Bronchial epithelial cell (primary cell): Measurements from ENCODE around the gene BOK. TPM values are rescaled to one million over a fixed set of nuclear protein-coding genes. Genes with fewer than 3 reads are reported as not detected.

Source experiments
- DNase-seq: peaks from one replicate; pipeline ENCODE4 v3.0.0-alpha.2; 2010; ENCODE audit warnings: low read depth
- FAIRE-seq: peaks from 2 replicates; lab custom pipeline; 2011; peaks lifted over from hg19 to GRCh38; lab: Jason Lieb, UNC
- H3K27me3 ChIP-seq: 2 replicates; pipeline ENCODE4 v1.5.1; 2011; ENCODE audit warnings: low read length; ENCODE audit not compliant: control insufficient read depth, insufficient read depth
- H3K36me3 ChIP-seq: 2 replicates; pipeline ENCODE4 v1.5.1; 2011; ENCODE audit warnings: low read length; ENCODE audit not compliant: control insufficient read depth, insufficient read depth
- H3K4me3 ChIP-seq: 2 replicates; pipeline ENCODE4 v1.5.1; 2011; ENCODE audit warnings: mild to moderate bottlenecking, low read depth, low read length, control low read depth
- total RNA-seq: library from RNA; depleted of rRNA; stranded (reverse); fragments of >200 nt; gene quantifications from 2 replicates; pipeline ENCODE4 v1.2.1, GENCODE V29; 2014
- TF ChIP-seq, protein P1 (sequence below): IDR thresholded peaks from 2 replicates; pipeline ENCODE4 v1.5.1; 2011; ENCODE audit warnings: mild to moderate bottlenecking, moderate library complexity, low read length, control low read depth, inconsistent platforms; ENCODE audit not compliant: insufficient read depth, severe bottlenecking

Gene BOK, protein sequence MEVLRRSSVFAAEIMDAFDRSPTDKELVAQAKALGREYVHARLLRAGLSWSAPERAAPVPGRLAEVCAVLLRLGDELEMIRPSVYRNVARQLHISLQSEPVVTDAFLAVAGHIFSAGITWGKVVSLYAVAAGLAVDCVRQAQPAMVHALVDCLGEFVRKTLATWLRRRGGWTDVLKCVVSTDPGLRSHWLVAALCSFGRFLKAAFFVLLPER
- total RNA-seq: 18.4 and 19.5 TPM in 2 replicates

DNA sequence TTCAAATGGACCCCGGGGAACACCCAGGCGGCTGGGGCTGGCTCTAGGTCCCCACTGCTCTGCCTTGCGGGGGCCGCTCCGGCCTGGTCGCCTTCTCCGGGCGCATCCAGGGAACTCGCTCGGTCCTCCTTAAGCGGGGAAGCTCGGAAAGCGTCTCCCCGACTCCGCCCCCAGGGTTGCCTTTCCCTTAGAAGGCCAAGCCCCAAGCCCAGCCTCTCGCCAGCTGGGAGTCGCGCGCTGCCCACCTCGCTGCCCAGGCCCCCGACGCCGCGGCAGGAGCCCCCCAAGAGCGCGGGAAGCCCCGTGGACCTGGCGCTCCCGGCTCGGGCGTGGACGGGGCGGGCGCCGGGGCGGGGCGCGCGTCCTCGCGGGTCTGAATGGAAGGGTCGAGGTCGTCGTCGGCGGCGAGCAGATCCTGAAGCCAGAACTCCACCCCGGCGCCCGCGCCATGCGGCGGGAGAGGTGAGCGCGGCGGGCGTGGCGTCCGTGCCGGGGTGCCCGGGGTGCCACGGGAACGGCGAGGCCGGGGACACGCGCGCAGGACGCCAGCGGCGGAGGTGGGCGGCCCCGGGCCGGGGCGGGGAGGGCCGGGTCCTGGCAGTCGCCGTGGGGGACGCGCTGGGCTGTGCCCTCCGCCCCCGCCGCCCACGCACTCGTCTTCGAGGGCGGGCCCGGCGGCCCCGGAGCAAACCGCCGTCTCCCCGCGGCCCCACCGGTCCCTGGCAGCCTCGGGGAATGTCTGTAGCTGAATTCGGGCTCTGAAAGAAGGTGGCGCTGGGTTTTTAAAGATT is at the start of gene BOK:
Gene BOK (plus strand): TSS at position 214 of the 791 bp plus-strand sequence. CDS start 739 bp downstream, outside the sequence.
- Histone ChIP-seq H3K27me3 (no peaks in the 10 kb centered on the region), H3K4me3 (peak within 1 kb of the TSS; percentile 64), H3K36me3 (peaks cover 15% of the 10 kb centered on the region)
- TF ChIP-seq, protein P1, sequence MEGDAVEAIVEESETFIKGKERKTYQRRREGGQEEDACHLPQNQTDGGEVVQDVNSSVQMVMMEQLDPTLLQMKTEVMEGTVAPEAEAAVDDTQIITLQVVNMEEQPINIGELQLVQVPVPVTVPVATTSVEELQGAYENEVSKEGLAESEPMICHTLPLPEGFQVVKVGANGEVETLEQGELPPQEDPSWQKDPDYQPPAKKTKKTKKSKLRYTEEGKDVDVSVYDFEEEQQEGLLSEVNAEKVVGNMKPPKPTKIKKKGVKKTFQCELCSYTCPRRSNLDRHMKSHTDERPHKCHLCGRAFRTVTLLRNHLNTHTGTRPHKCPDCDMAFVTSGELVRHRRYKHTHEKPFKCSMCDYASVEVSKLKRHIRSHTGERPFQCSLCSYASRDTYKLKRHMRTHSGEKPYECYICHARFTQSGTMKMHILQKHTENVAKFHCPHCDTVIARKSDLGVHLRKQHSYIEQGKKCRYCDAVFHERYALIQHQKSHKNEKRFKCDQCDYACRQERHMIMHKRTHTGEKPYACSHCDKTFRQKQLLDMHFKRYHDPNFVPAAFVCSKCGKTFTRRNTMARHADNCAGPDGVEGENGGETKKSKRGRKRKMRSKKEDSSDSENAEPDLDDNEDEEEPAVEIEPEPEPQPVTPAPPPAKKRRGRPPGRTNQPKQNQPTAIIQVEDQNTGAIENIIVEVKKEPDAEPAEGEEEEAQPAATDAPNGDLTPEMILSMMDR: no peak
- no peak for FAIRE-seq
- DNase-seq: peak; percentile 61

DNA sequence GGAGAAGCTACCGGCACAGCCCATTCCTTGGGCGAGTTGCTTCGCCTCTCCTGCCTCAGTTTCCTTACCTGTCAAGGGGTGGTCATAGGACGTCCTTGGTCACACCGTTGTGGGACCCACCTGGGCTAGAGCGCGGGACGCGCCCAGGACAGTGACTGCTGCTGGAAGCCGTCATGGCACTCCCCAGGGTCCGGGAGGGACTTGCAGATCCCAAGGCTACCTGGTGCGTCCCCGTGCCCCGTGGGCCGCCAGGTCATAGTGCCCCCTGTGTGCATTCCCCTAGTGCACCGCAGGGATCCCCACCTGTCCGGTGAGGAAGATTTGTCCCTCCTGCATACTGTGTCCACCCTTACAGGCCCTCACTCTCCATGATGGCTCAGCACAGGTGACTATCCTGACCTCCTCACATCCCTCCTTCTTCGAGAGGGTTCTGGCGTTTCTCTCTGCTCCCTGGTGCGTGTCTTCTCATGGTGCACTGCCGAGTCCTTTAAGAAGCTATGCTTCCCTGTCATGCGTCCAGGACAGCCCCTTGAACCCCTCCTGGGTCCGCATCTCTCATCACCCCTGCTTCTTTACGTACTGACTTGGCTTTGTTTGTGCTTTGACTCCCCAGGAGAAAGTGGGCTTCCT is 49.3 kb upstream of the BOK start:
- no peak for FAIRE-seq
- no peak for DNase-seq

DNA sequence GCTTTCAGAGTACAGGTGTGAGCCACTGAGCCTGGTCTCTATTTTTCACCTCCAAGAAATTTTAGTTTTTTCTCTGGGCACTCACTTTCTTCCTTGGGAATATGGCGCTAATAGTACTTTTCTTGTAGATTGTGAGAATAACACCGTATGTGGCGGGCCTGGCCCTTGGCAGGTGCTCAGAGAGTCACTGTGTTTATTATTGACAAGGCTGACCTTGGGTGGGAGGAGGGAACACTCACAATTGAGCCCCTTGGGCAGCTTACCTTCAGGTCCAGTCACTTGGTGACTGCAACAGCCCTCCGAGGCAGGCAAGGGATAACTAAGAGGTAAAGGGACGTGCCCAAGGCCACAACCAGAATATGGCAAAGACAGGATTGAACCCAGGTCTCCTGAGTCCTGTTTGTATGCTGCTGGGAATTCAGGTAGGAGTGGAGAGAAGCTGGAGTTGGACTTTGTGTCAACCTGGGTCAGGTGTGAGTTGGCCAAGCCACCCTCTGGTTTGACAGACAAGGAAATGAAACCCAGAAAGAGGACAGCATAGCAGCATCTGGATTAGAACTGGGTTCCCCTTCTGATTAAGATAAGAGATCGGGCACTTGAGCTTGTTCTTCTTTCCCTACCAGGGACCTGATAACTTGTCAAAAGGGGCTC is 47.3 kb upstream of the BOK start:
- TF ChIP-seq, protein P1: no peak
- Histone ChIP-seq H3K27me3 (no peaks in the 10 kb centered on the region), H3K36me3 (no peaks in the 10 kb centered on the region), H3K4me3 (no peak overlapping the region)
- no peak for DNase-seq
- FAIRE-seq: no peak

More for the DNA sequence above, 49.3 kb upstream of the BOK start:
- H3K27me3 ChIP-seq: no peaks in the 10 kb centered on the region
- H3K4me3 ChIP-seq: peak overlapping the region; percentile 78
- H3K36me3 ChIP-seq: peaks cover 3% of the 10 kb centered on the region
- TF ChIP-seq, protein P1: no peak

DNA sequence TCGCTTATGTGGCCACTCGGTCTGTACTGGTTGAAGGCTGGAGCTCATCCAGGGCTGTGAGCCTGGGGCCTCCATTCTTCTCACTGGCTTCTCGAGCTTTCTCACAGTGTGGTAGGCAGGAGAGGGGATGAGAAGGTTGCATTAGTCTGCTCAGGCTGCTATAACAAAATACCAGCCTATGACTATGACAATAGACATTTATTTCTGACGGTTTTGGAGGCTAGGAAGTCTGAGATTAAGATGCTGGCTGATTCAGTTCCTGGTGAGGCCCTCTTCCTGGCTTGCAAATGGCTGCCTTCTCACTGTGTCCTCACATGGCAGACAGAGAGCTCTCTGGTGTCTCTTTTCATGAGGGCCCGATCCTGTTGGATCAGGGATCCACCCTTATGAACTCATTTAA is 44.0 kb upstream of the BOK start:
- Histone ChIP-seq H3K36me3 (no peaks in the 10 kb centered on the region), H3K4me3 (no peak overlapping the region), H3K27me3 (no peaks in the 10 kb centered on the region)
- FAIRE-seq (no peak), DNase-seq (no peak)
- TF ChIP-seq, protein P1: no peak

DNA sequence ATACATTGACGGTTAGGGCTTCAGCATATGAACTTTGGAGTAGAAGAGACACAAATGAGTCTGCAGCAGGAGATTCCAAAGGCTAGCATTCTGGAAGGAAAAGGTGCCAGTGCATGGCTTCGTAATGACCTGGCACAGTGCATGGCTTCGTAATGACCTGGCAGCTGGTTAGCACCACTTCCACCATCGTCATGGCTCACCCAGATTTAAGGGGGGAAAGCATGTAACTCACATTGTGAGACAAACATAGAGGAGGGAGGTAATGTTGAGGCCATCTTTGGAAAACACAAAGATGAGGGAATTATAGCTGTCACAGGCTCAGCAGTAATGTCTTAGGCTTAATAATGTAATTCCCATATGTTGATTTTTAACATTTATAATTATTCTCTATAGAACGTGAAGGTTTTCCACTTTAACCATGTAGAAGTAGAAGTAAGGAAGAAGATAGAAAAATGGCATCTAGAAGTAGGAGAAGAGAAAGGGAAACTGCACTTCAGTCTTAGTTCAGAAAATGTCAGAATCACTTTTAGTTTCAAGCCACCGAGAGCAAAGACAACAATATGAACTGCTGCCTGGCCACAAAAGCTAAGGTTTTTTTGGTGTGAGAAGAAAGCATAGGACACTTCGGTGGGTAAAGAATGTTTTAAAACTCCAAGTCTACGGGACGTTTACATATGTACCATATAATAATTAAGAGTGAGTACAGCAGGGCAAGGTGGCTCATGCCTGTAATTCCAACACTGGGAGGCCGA is 43.4 kb upstream of the BOK start:
- no peaks in the 10 kb centered on the region for H3K36me3 ChIP-seq
- FAIRE-seq: no peak
- TF ChIP-seq, protein P1: no peak
- H3K4me3 ChIP-seq: no peak overlapping the region
- no peak for DNase-seq
- H3K27me3 ChIP-seq: no peaks in the 10 kb centered on the region
